HFF-Myc (cell line): ENCODE data around the gene CXCR6.

Source experiments
- DNase-seq: peaks from one replicate; pipeline ENCODE4 v3.0.0-alpha.2; 2011; ENCODE audit warnings: low read depth; ENCODE audit errors: extremely low read depth
- H3K4me3 ChIP-seq: replicated peaks from 2 replicates; pipeline ENCODE4 v1.5.1; 2011; ENCODE audit warnings: low read depth, mild to moderate bottlenecking, control low read depth, low read length
- TF ChIP-seq, protein P1 (sequence below): IDR thresholded peaks from 2 replicates; pipeline ENCODE4 v1.5.1; 2012; ENCODE audit warnings: mild to moderate bottlenecking, low read depth, low read length, control low read depth; ENCODE audit errors: missing control alignments

CXCR6 gene

DNA sequence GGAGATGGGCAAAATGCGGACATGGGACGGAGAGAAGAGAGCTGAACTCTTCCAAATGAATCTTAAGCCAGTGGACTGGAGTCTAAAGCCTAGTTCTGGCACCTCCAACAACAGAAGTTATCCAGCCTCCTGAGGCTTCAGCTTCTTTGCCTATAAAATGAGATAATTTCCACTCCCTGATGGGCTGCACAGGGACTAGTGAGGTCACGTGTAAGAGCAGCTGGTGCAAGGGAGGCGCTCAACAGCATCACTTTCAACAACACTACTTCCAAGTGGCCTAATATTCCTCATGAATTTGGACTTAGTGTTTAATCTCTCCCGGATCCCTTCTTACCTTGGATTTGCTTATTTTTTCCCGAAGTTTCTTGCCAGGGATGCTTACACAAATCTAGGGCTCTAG lies 8.7 kb downstream of the CXCR6 start:
- TF ChIP-seq, protein P1, sequence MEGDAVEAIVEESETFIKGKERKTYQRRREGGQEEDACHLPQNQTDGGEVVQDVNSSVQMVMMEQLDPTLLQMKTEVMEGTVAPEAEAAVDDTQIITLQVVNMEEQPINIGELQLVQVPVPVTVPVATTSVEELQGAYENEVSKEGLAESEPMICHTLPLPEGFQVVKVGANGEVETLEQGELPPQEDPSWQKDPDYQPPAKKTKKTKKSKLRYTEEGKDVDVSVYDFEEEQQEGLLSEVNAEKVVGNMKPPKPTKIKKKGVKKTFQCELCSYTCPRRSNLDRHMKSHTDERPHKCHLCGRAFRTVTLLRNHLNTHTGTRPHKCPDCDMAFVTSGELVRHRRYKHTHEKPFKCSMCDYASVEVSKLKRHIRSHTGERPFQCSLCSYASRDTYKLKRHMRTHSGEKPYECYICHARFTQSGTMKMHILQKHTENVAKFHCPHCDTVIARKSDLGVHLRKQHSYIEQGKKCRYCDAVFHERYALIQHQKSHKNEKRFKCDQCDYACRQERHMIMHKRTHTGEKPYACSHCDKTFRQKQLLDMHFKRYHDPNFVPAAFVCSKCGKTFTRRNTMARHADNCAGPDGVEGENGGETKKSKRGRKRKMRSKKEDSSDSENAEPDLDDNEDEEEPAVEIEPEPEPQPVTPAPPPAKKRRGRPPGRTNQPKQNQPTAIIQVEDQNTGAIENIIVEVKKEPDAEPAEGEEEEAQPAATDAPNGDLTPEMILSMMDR: no peak
- H3K4me3 ChIP-seq: no peak overlapping the region
- DNase-seq: no peak

DNA sequence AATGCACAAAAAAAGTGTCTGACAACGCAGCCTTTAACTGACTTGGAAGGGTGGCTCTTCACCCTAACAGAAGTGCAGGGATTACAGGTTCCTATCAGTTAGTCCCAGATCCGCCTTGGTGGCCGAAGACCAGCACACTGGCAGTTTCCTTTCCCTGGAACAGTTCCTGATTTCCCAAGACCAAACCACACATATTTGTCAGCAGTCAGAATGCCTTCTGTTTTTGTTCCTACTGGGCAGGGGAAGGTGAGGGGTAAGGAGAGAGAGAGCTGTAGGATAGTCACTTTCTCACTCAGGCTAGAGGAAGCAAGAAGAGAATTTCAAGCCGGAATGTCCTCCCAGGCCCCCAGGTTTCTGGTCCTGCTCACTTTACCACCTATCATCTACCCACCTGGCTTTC lies 9.2 kb downstream of the CXCR6 start:
- DNase-seq: no peak
- no peak overlapping the region for H3K4me3 ChIP-seq
- TF ChIP-seq, protein P1: no peak

DNA sequence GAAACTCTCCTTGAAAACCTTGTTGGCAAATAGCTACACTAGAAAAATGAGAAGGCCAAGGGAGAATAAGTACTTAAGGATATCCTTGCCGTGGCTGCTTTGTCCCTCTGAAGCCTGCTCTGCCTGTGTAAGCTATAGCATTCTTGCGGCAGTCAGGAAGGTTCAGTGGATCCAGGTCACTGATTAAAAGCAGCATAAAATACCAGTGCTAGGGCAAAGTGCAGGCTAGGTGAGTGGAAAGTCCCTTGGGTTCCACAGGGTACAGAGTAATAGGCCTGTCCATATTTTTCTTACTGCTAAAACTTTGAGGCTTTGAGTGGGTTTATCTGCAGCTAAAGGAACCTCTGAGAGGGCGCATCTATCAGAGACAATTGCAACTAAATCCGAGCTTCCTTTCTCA lies 10.3 kb downstream of the CXCR6 start:
- TF ChIP-seq, protein P1: no peak
- no peak overlapping the region for H3K4me3 ChIP-seq
- DNase-seq: no peak

GRCh38 chr3:45954306-45954705 lies 11.0 kb downstream of the CXCR6 start:
- H3K4me3 ChIP-seq: no peak overlapping the region
- DNase-seq: no peak
- TF ChIP-seq, protein P1: no peak

GRCh38 chr3:45955017-45955647 lies 11.9 kb downstream of the CXCR6 start:
- TF ChIP-seq, protein P1: no peak
- H3K4me3 ChIP-seq: no peak overlapping the region
- no peak for DNase-seq

DNA sequence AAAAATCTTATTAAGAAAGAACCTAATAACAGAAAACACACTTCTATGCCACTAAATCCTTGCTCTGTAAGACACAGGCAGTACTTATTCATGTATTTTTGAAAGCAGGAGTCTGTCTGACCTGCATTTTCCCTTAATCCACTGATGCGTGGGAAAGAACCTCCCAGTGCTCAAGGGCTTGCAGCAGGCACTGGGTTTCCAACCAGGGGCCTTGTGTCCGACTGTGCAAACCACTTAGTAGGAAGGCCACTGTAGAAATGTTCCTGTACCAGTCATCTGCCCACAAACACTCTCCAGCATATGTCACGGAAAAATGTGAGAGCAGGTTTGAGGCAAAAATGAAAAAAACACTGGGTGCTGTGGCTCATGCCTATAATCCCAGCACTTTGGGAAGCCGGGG lies 12.4 kb downstream of the CXCR6 start:
- TF ChIP-seq, protein P1: no peak
- H3K4me3 ChIP-seq: no peak overlapping the region
- DNase-seq: no peak

DNA sequence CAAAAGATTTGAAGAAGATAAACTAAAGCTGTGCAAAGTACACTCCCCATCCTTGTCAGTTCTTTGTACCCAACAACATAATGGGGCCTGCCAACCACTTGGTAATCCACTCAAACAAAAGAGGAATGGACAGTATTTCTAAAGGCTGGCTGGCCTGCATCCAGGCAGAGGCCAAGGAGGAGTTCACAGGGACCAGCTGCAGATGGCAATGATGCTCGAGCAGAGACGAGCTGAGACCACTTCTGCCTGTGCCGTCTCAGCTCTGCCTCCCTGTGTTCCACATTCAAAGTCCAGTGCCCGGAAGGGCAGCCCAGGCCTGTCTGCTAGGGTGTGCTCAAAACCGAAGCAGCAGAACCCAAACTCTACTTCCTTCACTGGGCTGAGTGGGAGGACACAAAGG lies 14.3 kb downstream of the CXCR6 start:
- no peak overlapping the region for H3K4me3 ChIP-seq
- TF ChIP-seq, protein P1: no peak
- DNase-seq: no peak
